Measurements from ENCODE around the gene ZW10. TPM values are rescaled to one million over a fixed set of nuclear protein-coding genes. Genes with fewer than 3 reads are reported as not detected.

ZW10 gene
- total RNA-seq, 1 experiment from 2014 or later = 26.0 TPM

GRCh38 chr11:113701491-113701890, 72.0 kb downstream of the ZW10 start:
- H4K5ac ChIP-seq (ENCODE audit: insufficient read length, low read depth, low read length) = no peak overlapping the region
- H2AFZ ChIP-seq (ENCODE audit: low read length) = no peak overlapping the region
- H3K23ac ChIP-seq (ENCODE audit: insufficient read length, low read depth, low read length) = no peak overlapping the region
- no peak overlapping the region for H3K27ac ChIP-seq (ENCODE audit: insufficient read length, low read depth, low read length)
- no peaks in the 10 kb centered on the region for H3K79me1 ChIP-seq (ENCODE audit: insufficient read depth, low read depth, low read length, poor library complexity, severe bottlenecking)
- WGBS (ENCODE audit: extremely low coverage, insufficient read length, low lambda C conversion rate) = no CpG with 5 or more reads among the region's 1 CpG
- H3K27ac Mint-ChIP-seq = no peak overlapping the region
- H4K8ac ChIP-seq (replicated peaks; ENCODE audit: insufficient read length, low read depth, low read length) = no peak overlapping the region
- no peak overlapping the region for H3K14ac ChIP-seq (ENCODE audit: insufficient read depth, low read length)
- peaks cover 0 to 6% of the 10 kb centered on the region in 2 experiments; a peak in 1 of 5 replicates for H3K9me3 Mint-ChIP-seq
- no peaks in the 10 kb centered on the region for H4K20me1 ChIP-seq (ENCODE audit: control insufficient read depth, insufficient read depth, insufficient read length)
- no peaks in the 10 kb centered on the region for H3K27me3 ChIP-seq (ENCODE audit: insufficient read depth, low read length)
- no peaks in the 10 kb centered on the region for H3K4me1 ChIP-seq (ENCODE audit: insufficient read depth, low read length)
- peaks cover 3% of the 10 kb centered on the region; the same call in 1 of the 2 replicates for H3K27me3 Mint-ChIP-seq (ENCODE audit: low read depth)
- no peak overlapping the region for H2BK20ac ChIP-seq (ENCODE audit: low read depth, low read length, poor library complexity, severe bottlenecking)
- H3K36me3 Mint-ChIP-seq (ENCODE audit: insufficient read depth in 1 of 3, low read depth in 3 of 3) = peaks cover 0 to 4% (median 0%) of the 10 kb centered on the region in 3 experiments; a peak in 5 of 7 replicates
- no peaks in the 10 kb centered on the region for H3K9me3 ChIP-seq (ENCODE audit: control insufficient read depth, low read depth, low read length)
- peaks cover 10 to 13% of the 10 kb centered on the region in 2 experiments for H3K4me1 Mint-ChIP-seq
- no peak overlapping the region for H3K4ac ChIP-seq (ENCODE audit: low read depth, low read length)
- no peak overlapping the region for H2BK120ac ChIP-seq (ENCODE audit: low read depth, low read length, poor library complexity, severe bottlenecking)
- H3K4me3 Mint-ChIP-seq = no peak overlapping the region
- H2BK15ac ChIP-seq (ENCODE audit: low read depth, low read length) = no peak overlapping the region
- H3K4me2 ChIP-seq (ENCODE audit: insufficient read depth, insufficient read length, low read length) = no peak overlapping the region
- no peak overlapping the region for H2BK12ac ChIP-seq (ENCODE audit: insufficient read length, low read depth, low read length)
- no peak overlapping the region for H3K9ac ChIP-seq (ENCODE audit: extremely low read depth, insufficient read length, low read length)
- H3K18ac ChIP-seq (ENCODE audit: insufficient read length, low read depth, low read length) = no peak overlapping the region
- no peaks in the 10 kb centered on the region for H3K79me2 ChIP-seq (ENCODE audit: insufficient read depth, low read length)
- TF ChIP-seq CTCF (conservative IDR thresholded peaks at IDR 0.05) = no peak
- H3K23me2 ChIP-seq (ENCODE audit: insufficient read length, low read depth, low read length, poor library complexity, severe bottlenecking) = no peaks in the 10 kb centered on the region
- no peak overlapping the region for H4K91ac ChIP-seq (ENCODE audit: insufficient read length, low read depth, low read length)
- no peak for DNase-seq
- no peak overlapping the region for H2BK5ac ChIP-seq (ENCODE audit: insufficient read length, low read length)
- H2AK5ac ChIP-seq (ENCODE audit: insufficient read length, low read length) = no peak overlapping the region
- H3K56ac ChIP-seq (ENCODE audit: insufficient read length, low read depth, low read length) = no peak overlapping the region
- no peak overlapping the region for H3T11ph ChIP-seq (ENCODE audit: low read length)
